GM21528 (cell line): ENCODE data around the gene UBR3.
"Not testable (repeated sequence)": the region's sequence is repeated elsewhere in the genome, so short reads cannot be mapped to it uniquely, and the experiment has no call there.

ENCODE experiments used
- ATAC-seq: cut with Tn5 transposase; IDR thresholded peaks from one replicate; pipeline ENCODE4 v1.9.1; 2021; ENCODE audit warnings: mild to moderate bottlenecking, moderate library complexity; ENCODE audit not compliant: unreplicated experiment, low FRiP score

The UBR3 gene

DNA sequence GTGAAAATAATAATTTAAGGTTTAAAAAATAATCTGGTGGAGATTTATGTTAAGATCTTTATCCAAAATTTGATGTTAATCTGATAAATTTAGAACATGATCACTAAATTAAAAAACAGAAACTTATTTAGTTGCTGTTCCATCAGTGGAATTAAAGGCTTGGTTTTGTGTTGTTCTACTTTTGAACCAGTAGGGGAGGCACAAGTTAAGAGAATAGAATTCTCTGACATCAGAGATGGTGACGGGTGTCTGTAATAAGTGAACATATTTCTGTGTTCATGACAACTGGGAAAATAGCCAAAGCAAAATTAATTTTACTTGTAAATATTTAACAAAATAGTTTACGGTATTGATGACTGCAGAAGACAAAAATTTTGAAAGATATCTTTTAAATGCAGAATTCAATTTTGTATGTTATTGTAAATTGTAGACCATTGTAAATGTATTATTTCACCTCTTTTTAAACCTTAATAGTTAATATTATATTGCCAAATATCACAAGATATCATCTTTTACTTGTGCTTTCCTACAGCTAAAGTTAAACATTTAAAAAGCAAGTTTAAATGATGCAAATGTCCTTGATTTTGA, 106.0 kb downstream of the UBR3 start:
- no peak for ATAC-seq

DNA sequence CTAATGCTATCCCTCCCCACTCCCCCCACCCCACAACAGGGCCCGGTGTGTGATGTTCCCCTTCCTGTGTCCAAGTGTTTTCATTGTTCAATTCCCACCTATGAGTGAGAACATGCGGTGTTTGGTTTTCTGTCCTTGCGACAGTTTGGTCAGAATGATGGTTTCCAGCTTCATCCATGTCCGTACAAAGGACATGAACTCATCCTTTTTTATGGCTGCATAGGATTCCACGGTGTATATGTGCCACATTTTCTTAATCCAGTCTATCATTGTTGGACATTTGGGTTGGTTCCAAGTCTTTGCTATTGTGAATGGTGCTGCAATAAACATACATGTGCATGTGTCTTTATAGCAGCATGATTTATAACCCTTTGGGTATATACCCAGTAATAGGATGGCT, 109.4 kb downstream of the UBR3 start:
- not testable (repeated sequence) for ATAC-seq

GRCh38 chr2:169945515-169945914, 118.3 kb downstream of the UBR3 start:
- no peak for ATAC-seq

DNA sequence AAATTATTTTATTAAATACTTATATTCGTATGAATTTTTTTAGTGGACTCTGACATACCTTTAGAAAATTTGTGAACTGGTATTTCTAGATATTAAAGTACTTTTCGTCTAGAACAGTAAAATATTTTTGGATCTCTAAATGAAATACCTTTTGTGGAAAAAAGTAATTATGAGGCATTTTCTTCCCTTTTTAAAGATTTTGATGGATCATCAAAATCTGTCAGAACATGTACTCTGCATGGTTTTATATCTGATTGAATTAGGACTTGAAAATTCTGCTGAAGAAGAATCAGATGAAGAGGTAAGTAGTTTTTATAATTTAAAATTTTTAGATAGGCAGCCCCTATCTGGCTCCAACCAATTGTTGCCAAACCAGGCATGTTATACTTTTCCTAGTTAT, 118.8 kb downstream of the UBR3 start:
- ATAC-seq: no peak

DNA sequence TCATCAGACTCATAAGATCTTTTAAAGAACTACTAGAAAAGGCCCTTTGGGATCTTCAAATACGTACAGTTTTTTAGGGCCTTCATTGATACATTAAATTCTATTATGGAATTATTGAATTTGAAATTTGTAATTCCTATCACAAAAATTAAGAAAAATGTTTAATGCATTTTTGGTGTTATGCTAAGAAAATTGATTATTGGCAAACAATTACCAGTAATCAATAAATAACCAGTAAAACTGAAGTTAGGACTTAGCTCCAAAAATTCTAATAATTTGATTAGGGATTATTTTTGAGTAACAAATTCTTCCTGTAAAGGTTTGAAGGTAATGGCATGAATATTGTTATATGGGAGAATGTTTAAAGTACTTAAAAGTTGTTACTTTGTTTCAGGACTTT, 119.3 kb downstream of the UBR3 start:
- ATAC-seq: no peak

DNA sequence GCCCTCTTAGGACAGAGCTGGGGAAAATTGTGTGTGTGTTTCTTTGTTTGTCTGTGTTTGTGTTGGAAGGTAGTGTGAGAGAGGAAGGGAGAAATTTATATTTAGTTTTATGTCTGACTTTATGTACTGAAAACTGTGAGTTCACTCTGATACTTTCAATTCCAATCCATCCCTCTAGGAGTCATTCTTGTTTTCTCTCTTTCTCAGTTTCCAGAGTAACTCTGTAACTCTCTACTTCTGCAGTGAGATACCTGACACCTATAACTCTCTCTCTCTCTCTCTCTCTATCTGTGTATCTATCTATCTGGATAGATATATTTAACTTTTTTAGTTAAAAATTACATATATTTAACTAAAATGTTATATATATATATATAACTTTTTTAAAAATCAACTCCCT, 128.7 kb downstream of the UBR3 start:
- no peak for ATAC-seq

- ATAC-seq: not testable (repeated sequence)
These were observed 130.0 kb downstream of the UBR3 start for GRCh38 chr2:169957219-169957618.

GRCh38 chr2:169961911-169962310, 134.7 kb downstream of the UBR3 start:
- no peak for ATAC-seq

DNA sequence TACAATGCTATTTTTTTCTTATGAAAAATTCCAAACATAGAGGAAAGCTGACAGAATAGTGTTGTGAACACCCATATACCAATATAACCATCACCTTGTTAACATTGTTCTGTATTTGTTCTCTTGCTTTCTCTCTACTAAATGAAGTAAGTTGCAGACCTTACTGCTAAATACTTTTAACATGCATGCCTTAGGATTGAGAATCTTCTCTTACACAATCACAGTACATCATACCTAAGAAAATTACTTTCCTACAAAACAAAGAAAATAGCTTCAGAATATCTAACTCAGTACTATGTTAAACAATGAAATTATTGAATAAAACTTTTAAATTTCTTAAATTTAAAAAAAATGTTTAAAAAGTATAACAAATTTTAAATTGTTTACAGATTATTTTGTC, 136.5 kb downstream of the UBR3 start:
- no peak for ATAC-seq

DNA sequence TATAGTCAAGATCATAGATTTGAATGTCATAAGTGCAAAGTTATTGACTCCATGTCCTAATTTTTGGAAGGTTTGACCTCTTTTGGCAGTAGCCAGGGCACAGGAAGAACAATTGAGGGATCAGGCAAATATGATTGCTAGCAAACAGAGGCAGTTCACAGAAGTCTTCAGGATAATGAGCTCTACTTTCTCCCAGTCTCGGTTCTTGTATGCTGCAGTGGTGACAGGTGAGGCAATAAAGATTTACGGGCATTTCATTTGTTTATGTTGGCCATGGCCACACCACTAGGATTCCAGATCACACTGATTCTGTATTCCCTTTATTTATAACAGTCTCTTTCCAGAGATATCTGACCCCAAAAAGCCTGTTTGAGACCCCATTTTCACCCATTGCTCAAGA, 137.5 kb downstream of the UBR3 start:
- no peak for ATAC-seq

GRCh38 chr2:169965495-169965894, 138.2 kb downstream of the UBR3 start:
- ATAC-seq: no peak

GRCh38 chr2:169966454-169966853, 139.2 kb downstream of the UBR3 start:
- no peak for ATAC-seq

GRCh38 chr2:169968743-169969142, 141.5 kb downstream of the UBR3 start:
- ATAC-seq: no peak

GRCh38 chr2:169975221-169975620, 148.0 kb downstream of the UBR3 start:
- no peak for ATAC-seq

DNA sequence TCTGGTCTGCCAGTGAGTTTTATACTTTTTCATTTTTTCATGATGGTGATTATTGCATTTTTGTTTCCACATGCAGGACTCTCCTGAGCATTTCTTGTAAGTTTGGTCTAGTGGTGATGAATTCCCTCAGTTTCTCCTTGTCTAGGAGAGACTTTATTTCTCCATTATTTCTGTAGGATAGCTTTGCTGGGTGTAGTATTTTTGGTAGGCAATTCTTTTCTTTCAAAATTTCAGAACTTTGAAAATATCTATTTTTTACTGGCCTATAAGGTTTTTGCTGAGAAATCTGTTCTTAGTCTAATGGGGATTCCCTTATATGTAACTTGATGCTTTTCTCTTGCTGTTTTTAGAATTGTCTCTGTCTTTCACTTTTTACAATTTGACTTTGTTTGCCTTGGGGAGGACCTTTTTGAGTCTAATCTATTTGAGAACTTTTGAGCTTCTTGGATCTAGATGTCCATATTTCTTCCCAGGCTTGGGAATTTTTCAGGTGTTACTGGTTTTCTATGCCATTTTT, 149.1 kb downstream of the UBR3 start:
- no peak for ATAC-seq

DNA sequence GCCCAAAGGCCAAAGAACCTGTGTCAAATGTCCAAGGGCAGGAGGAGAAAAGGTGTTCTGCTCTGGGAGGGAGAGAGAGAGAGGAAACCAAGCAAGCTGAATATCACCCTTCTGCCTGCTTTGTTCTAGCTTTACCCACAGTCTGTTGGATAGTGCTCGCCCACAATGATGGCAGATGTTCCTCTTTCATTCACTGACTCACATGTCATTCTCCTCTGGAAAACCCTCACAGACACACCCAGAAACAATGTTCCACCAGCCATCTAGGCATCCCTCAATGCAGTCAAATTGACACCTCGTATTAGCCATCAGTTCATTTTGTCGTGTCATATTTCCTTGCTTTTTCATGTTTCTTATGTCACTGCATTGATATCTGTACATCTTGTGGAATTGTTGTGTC, 150.3 kb downstream of the UBR3 start:
- ATAC-seq: no peak

DNA sequence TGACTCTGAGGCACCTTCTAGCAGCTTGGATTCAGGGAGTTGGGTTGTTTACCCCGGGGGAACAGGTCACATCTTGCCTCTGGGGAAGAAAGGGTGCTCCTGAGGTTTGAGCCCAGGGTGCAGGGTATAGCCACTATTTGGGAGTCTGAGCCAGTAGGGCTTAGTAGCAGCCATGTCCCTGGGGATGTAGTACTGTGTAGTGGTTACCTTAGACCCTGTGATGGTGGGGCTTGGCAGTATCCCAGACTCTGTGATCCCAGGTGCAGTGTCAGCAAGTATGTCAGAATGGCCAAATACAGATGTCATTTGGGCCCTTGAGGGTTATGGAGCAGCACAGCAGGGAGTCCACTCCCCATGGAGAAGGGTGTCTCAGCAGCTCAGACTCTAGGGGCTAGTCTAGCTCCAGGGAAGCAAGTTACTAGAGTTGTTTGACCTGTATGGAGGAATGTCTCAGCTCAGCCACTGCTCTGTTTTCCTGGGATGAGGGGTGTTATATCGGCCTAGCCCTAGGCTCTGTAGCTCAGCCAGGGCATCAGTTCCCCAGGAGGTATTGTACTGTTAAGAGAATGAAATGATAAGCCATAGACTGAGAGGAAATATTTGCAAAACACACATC, 151.3 kb downstream of the UBR3 start:
- ATAC-seq: no peak

GRCh38 chr2:169979025-169979424, 151.8 kb downstream of the UBR3 start:
- ATAC-seq: no peak

- ATAC-seq: no peak
These were observed 152.7 kb downstream of the UBR3 start for GRCh38 chr2:169980001-169980400.

DNA sequence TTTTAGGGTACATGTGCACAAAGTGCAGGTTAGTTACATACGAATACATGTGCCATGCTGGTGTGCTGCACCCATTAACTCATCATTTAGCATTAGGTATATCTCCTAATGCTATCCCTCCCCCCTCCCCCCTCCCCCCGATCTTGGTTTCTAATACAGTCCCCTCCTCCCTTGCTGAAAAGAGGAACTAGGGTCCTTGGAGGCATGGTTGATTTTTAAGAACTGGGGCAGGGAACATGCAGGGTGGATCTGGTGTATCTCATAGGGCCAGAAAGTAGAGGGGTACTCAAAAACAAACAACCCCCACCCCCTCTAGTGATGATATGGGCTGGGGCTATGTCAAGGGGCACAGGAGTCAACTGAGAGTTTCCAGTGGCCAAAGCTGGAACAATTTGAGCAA, 153.4 kb downstream of the UBR3 start:
- no peak for ATAC-seq

DNA sequence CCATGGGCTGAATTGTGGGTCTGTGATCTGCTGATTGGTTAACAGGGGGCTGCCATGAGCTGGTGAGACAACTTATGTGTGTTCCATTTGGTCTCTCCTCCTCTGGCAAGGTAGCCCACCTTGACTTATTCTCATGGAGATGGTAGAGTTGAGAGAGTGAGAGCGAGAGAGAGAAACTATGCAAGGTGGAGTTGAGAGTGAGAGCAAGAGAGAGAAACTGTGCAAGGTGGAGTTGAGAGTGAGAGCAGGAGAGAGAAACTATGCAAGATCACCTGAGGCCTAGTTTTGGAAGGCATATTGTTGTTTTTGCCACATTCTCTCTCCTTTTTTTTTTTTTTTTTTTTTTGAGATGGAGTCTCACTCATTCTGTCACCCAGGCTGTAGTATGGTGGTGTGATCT, 155.7 kb downstream of the UBR3 start:
- ATAC-seq: no peak

GRCh38 chr2:169983506-169983905, 156.3 kb downstream of the UBR3 start:
- ATAC-seq: no peak
